TTC549 (cell line): ENCODE results near the gene GSG1L.
"Not testable (repeated sequence)": the region's sequence is repeated elsewhere in the genome, so short reads cannot be mapped to it uniquely, and the experiment has no call there.

Source experiments
- FAIRE-seq: peaks from 2 replicates; lab custom pipeline; 2012; peaks lifted over from hg19 to GRCh38; lab: Jason Lieb, UNC

Gene GSG1L

GRCh38 chr16:27753563-27753962 lies 310.0 kb downstream of the GSG1L start:
- no peak for FAIRE-seq

GRCh38 chr16:27752241-27752640 lies 311.3 kb downstream of the GSG1L start:
- no peak for FAIRE-seq

GRCh38 chr16:27751676-27752075 lies 311.8 kb downstream of the GSG1L start:
- FAIRE-seq, result no peak

- no peak for FAIRE-seq
These were observed 312.3 kb downstream of the GSG1L start for GRCh38 chr16:27751233-27751632.

GRCh38 chr16:27749946-27750345 lies 313.6 kb downstream of the GSG1L start:
- FAIRE-seq, result no peak

GRCh38 chr16:27749547-27749875 lies 314.0 kb downstream of the GSG1L start:
- no peak for FAIRE-seq

- FAIRE-seq, result no peak
These were observed 314.5 kb downstream of the GSG1L start for GRCh38 chr16:27748868-27749546.

GRCh38 chr16:27747946-27748345 lies 315.6 kb downstream of the GSG1L start:
- FAIRE-seq, result no peak

- FAIRE-seq, result no peak
These were observed 317.2 kb downstream of the GSG1L start for GRCh38 chr16:27746076-27746855.

- FAIRE-seq, result no peak
These were observed 318.2 kb downstream of the GSG1L start for GRCh38 chr16:27745348-27745747.

- no peak for FAIRE-seq
These were observed 319.6 kb downstream of the GSG1L start for GRCh38 chr16:27743963-27744362.

- FAIRE-seq, result not testable (repeated sequence)
These were observed 320.5 kb downstream of the GSG1L start for GRCh38 chr16:27743001-27743400.

GRCh38 chr16:27742333-27742732 lies 321.2 kb downstream of the GSG1L start:
- no peak for FAIRE-seq

- FAIRE-seq, result no peak
These were observed 322.9 kb downstream of the GSG1L start for GRCh38 chr16:27740496-27741201.

GRCh38 chr16:27739606-27740357 lies 323.7 kb downstream of the GSG1L start:
- FAIRE-seq, result no peak

GRCh38 chr16:27738596-27738995 lies 324.9 kb downstream of the GSG1L start:
- FAIRE-seq, result no peak
